Panc1 (cell line): Measurements from ENCODE around the gene BLVRA. TPM values are rescaled to one million over a fixed set of nuclear protein-coding genes. Genes with fewer than 3 reads are reported as not detected.

ENCODE experiments used
- ATAC-seq: fragments of 200-7000 bp; cut with Tn5 transposase; 2 replicates; pipeline ENCODE4 v1.9.1; 2020; ENCODE audit warnings: mild to moderate bottlenecking, moderate library complexity
- BruUV-seq: library from RNA; stranded (reverse); fragments of 400-500 nt; replicated peaks from 2 replicates; lab custom pipeline; 2021; lab: Mats Ljungman, UMichigan
- CTCF ChIA-PET: fragments of 300-600 bp; sonication (Branson Sonifier 250); formaldehyde crosslinking; loops from one replicate; lab custom pipeline; 2022; ENCODE audit warnings: antibody characterized with exemption; lab: Charles Lee
- POLR2A ChIA-PET: fragments of 300-600 bp; sonication (Branson Sonifier 250); formaldehyde crosslinking; loops from one replicate; lab custom pipeline; 2022; ENCODE audit warnings: antibody characterized with exemption; lab: Charles Lee
- DNase-seq: peaks from one replicate; pipeline ENCODE4 v3.0.0-alpha.2; 2010; ENCODE audit warnings: low read depth, low spot score
- H3K27ac ChIP-seq: 2 replicates; pipeline ENCODE4 v1.5.1; 2011; ENCODE audit warnings: mild to moderate bottlenecking, low read length, inconsistent platforms
- H3K27me3 ChIP-seq: fragments of 200-500 bp; sonication (Bioruptor generic); 2 replicates; pipeline ENCODE4 v1.6.0; 2014; ENCODE audit warnings: low read length, inconsistent platforms; ENCODE audit not compliant: control insufficient read depth, insufficient read depth
- H3K36me3 ChIP-seq: fragments of 200-500 bp; sonication (Bioruptor generic); 2 replicates; pipeline ENCODE4 v1.5.1; 2014; ENCODE audit warnings: inconsistent platforms, mild to moderate bottlenecking, low read length, moderate library complexity; ENCODE audit not compliant: control insufficient read depth, insufficient read depth
- H3K4me1 ChIP-seq: 2 replicates; pipeline ENCODE4 v1.5.1; 2011; ENCODE audit warnings: inconsistent platforms, mild to moderate bottlenecking, low read length, moderate library complexity; ENCODE audit not compliant: control insufficient read depth, insufficient read depth
- H3K4me3 ChIP-seq, 2 experiments: 2 replicates each; pipeline ENCODE4 v1.5.1; 2011 to 2012; ENCODE audit warnings: low read depth in 2 of 2, low read length in 2 of 2, mild to moderate bottlenecking in 2 of 2, inconsistent platforms in 1 of 2, moderate library complexity in 1 of 2
- H3K9me3 ChIP-seq: fragments of 200-500 bp; sonication (Bioruptor generic); 2 replicates; pipeline ENCODE4 v1.5.1; 2014; ENCODE audit warnings: low read depth, mild to moderate bottlenecking, inconsistent platforms, low read length, moderate library complexity; ENCODE audit not compliant: control insufficient read depth, insufficient read depth
- CTCF ChIP-seq: fragments of 450-650 bp; IDR thresholded peaks from 2 replicates; pipeline ENCODE4 v1.5.1; 2017; ENCODE audit warnings: mild to moderate bottlenecking
- POLR2AphosphoS5 ChIP-seq: IDR thresholded peaks from 2 replicates; pipeline ENCODE4 v1.6.1; 2012; ENCODE audit warnings: mild to moderate bottlenecking, low read depth, low read length, moderate library complexity
- REST ChIP-seq, 2 experiments: IDR thresholded peaks; 2 replicates each; pipeline ENCODE4 v1.6.1; 2011 to 2012; ENCODE audit warnings: low read depth in 2 of 2, control low read depth in 1 of 2, low read length in 1 of 2, mild to moderate bottlenecking in 1 of 2, moderate library complexity in 1 of 2; ENCODE audit not compliant: insufficient read depth in 1 of 2
- SIN3A ChIP-seq: IDR thresholded peaks from 2 replicates; pipeline ENCODE4 v1.6.1; 2012; ENCODE audit warnings: low read depth, mild to moderate bottlenecking, low read length, moderate library complexity, borderline replicate concordance; ENCODE audit not compliant: insufficient read depth
- TCF7L2 ChIP-seq: IDR thresholded peaks from 2 replicates; pipeline ENCODE4 v1.6.1; 2011; ENCODE audit warnings: mild to moderate bottlenecking, low read depth, low read length, inconsistent platforms
- in situ Hi-C: cut with HindIII; loops from 2 replicates; pipeline ENCODE4 v1.10.0; 2016; ENCODE audit warnings: low sequenced_read_pairs, low pct_unique_long_range_greater_than_20kb
- intact Hi-C: fragments of 100-400 bp; cut with micrococcal nuclease; formaldehyde crosslinking; loops from one replicate; pipeline ENCODE4 v1.10.0; 2022; ENCODE audit not compliant: unreplicated experiment
- total RNA-seq: library from RNA; stranded (reverse); gene quantifications from one replicate; pipeline ENCODE4 v1.2.1, GENCODE V29; 2021; ENCODE audit not compliant: unreplicated experiment

Gene BLVRA
- total RNA-seq, 1 experiment from 2014 or later: 85.5 TPM

- ChIA-PET POLR2A (interaction anchor here (0.8 kb wide), 1 partner anchor 205 kb away, joined by 3 read pairs; no protein-coding TSS in a partner anchor), CTCF (no interaction called here)
- ATAC-seq (no peak), DNase-seq (no peak)
- in situ Hi-C loops: no loop called here
- Histone ChIP-seq H3K9me3 (no peaks in the 10 kb centered on the region), H3K27me3 (no peaks in the 10 kb centered on the region), H3K4me1 (no peaks in the 10 kb centered on the region), H3K27ac (no peak overlapping the region), H3K36me3 (no peaks in the 10 kb centered on the region), H3K4me3 (no peak overlapping the region)
- TF ChIP-seq POLR2AphosphoS5: no peak
- no peak for TF ChIP-seq SIN3A
- no peak for TF ChIP-seq CTCF
- TF ChIP-seq REST (IDR thresholded peaks at IDR 0.05; ENCODE audit: insufficient read depth in 1 of 2, low read depth in 2 of 2, low read length in 1 of 2): no peak
- no TSS peak for BruUV-seq
- intact Hi-C loops: no loop called here
Observed at GRCh38 chr7:43787771-43788170, 29.3 kb downstream of the BLVRA start.

- ChIA-PET CTCF (interaction anchor here (0.5 kb wide), 1 partner anchor 98 kb away, joined by 4 read pairs; no protein-coding TSS in a partner anchor), POLR2A (no interaction called here)
- no peak for TF ChIP-seq REST (IDR thresholded peaks at IDR 0.05; ENCODE audit: insufficient read depth in 1 of 2, low read depth in 2 of 2, low read length in 1 of 2)
- no peak for TF ChIP-seq CTCF
- TF ChIP-seq POLR2AphosphoS5: no peak
- TF ChIP-seq TCF7L2: no peak
- TF ChIP-seq SIN3A: no peak
- no peak overlapping the region for H3K27ac ChIP-seq
- ATAC-seq (no peak), DNase-seq (no peak)
- no peaks in the 10 kb centered on the region for H3K4me1 ChIP-seq
- no peaks in the 10 kb centered on the region for H3K27me3 ChIP-seq
- intact Hi-C loops: no loop called here
- H3K9me3 ChIP-seq: no peaks in the 10 kb centered on the region
- H3K36me3 ChIP-seq: no peaks in the 10 kb centered on the region
- no TSS peak for BruUV-seq
- in situ Hi-C loops: no loop called here
- no peak overlapping the region for H3K4me3 ChIP-seq
Observed at GRCh38 chr7:43790006-43790405, 31.5 kb downstream of the BLVRA start.
